ENCODE results near the gene PYGM. TPM values are rescaled to one million over a fixed set of nuclear protein-coding genes. Genes with fewer than 3 reads are reported as not detected.

The PYGM gene
- total RNA-seq, 1 experiment from 2014 or later = 1.7 TPM

DNA sequence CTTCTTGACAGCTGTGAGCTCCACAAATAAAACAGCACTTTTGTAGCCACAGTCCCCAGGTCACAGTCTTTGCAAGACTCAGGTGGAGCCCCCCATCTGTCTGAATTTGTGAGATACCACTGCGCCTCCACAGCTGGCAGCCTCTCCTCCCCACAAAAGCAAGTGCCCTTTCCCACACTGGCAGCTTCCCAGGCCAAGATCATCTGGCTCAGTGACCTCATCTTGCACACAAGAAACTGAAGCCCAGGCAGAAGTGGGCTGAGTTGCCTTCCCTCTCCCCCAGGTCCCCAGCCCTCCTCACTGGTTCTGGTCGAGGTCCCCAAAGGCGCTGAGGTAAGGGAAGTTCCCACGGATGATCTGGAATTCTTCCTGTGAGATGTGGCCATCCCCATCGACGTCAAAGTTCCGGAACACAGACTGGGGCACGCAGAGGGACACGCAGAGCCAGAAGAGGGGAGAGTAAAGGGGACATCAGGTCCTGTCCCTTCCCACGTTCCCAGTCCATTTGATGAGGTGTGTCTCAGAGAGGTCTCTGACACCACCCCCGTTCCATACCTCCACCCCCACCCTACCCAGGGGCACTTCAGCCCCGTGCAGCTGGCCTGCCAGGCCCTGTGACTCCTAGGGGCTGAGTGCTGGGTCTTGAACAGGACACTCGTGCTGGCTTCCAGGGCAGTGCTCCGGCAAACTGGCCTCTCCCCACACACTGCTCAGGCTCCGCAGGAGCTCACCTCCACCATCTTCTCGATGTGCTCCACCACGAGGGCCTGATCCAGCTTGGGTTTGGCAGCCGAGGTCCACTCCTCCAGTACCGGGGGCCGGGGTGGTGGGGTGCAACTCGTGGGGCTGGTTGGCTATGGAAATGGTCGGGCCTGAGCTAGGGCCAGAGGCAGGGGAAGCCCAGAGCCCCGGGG, 24.7 kb downstream of the PYGM start:
- intact Hi-C loops (cut with micrococcal nuclease) = no loop called here
- no peak for ATAC-seq
- POLR2A ChIA-PET = no interaction called here

DNA sequence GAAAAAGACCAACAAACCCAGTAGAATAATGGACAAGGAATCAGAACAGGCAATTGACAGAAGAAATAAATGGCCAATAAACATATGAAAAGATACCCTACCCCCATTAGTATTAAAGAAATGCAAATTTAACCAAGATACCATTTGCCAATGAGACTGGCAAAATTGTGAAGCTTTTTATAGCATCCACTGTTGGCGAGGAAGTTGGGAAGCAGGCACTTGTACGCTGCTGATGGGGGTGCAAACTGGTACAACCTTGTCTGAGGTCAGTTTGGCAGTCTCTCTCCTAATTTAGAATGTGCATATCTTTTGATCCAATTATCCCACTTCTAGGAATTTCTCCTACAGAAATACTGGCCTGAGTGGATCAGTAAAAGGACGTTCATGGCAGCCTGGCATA, 28.2 kb downstream of the PYGM start:
- Histone ChIP-seq H3K9me3 (ENCODE audit: control insufficient read depth in 1 of 2, insufficient read depth in 1 of 2, low read depth in 1 of 2, low read length in 2 of 2) (no peaks in the 10 kb centered on the region), H3K4me3 (replicated peaks in 1 of 2; ENCODE audit: low read depth in 1 of 2, low read length in 2 of 2) (no peak overlapping the region), H4K20me1 (ENCODE audit: insufficient read depth) (no peaks in the 10 kb centered on the region), H3K27ac (ENCODE audit: low read depth, low read length) (no peak overlapping the region), H2AFZ (ENCODE audit: low read depth, low read length, poor library complexity, severe bottlenecking) (no peak overlapping the region), H3K27me3 (ENCODE audit: insufficient read depth, low read length) (no peaks in the 10 kb centered on the region), H3K9me2 (ENCODE audit: insufficient read depth) (no peaks in the 10 kb centered on the region), H3K4me1 (ENCODE audit: control insufficient read depth in 1 of 2, insufficient read depth in 2 of 2, low read length in 2 of 2) (peaks cover 0 to 9% of the 10 kb centered on the region in 2 experiments; a peak in 2 of 4 replicates), H3K36me3 (ENCODE audit: control insufficient read depth in 1 of 2, insufficient read depth in 2 of 2, low read length in 2 of 2) (no peaks in the 10 kb centered on the region), H3K4me2 (ENCODE audit: low read length) (no peak overlapping the region), H3K79me2 (ENCODE audit: insufficient read depth, low read length) (no peaks in the 10 kb centered on the region), H3K9ac (ENCODE audit: low read length) (no peak overlapping the region)
- ChIA-PET POLR2A (no interaction called here), RAD21 (ENCODE audit: low non-redundant PET in 1 of 2, low total read pairs in 2 of 2, uncharacterized antibody in 2 of 2, unreplicated experiment in 2 of 2) (no interaction called here), CTCF (no interaction called here)
- DNase-seq (ENCODE audit: low read depth, low spot score) = no peak
- BruUV-seq (replicated peaks) = no TSS peak
- TF ChIP-seq POLR2AphosphoS5 (IDR thresholded peaks at IDR 0.05; ENCODE audit: low read depth, low read length) (no peak), JUND (IDR thresholded peaks at IDR 0.05) (no peak), ZFX (IDR thresholded peaks at IDR 0.05) (no peak)
- TF ChIP-seq, protein P1, sequence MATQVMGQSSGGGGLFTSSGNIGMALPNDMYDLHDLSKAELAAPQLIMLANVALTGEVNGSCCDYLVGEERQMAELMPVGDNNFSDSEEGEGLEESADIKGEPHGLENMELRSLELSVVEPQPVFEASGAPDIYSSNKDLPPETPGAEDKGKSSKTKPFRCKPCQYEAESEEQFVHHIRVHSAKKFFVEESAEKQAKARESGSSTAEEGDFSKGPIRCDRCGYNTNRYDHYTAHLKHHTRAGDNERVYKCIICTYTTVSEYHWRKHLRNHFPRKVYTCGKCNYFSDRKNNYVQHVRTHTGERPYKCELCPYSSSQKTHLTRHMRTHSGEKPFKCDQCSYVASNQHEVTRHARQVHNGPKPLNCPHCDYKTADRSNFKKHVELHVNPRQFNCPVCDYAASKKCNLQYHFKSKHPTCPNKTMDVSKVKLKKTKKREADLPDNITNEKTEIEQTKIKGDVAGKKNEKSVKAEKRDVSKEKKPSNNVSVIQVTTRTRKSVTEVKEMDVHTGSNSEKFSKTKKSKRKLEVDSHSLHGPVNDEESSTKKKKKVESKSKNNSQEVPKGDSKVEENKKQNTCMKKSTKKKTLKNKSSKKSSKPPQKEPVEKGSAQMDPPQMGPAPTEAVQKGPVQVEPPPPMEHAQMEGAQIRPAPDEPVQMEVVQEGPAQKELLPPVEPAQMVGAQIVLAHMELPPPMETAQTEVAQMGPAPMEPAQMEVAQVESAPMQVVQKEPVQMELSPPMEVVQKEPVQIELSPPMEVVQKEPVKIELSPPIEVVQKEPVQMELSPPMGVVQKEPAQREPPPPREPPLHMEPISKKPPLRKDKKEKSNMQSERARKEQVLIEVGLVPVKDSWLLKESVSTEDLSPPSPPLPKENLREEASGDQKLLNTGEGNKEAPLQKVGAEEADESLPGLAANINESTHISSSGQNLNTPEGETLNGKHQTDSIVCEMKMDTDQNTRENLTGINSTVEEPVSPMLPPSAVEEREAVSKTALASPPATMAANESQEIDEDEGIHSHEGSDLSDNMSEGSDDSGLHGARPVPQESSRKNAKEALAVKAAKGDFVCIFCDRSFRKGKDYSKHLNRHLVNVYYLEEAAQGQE (IDR thresholded peaks at IDR 0.05; ENCODE audit: low read depth) = no peak
- ATAC-seq = no peak
- intact Hi-C loops (cut with micrococcal nuclease) = no loop called here

More for the DNA sequence above, 24.7 kb downstream of the PYGM start:
- no peaks in the 10 kb centered on the region for H3K9me3 ChIP-seq (ENCODE audit: control insufficient read depth in 1 of 2, insufficient read depth in 1 of 2, low read depth in 1 of 2, low read length in 2 of 2)
- H3K9me2 ChIP-seq (ENCODE audit: insufficient read depth) = no peaks in the 10 kb centered on the region
- no peak overlapping the region for H3K27ac ChIP-seq (ENCODE audit: low read depth, low read length)
- H2AFZ ChIP-seq (ENCODE audit: low read depth, low read length, poor library complexity, severe bottlenecking) = no peak overlapping the region
- TF ChIP-seq POLR2A (IDR thresholded peaks at IDR 0.05; ENCODE audit: borderline replicate concordance, extremely low read depth, insufficient read depth, insufficient read length) (no peak), ZNF274 (IDR thresholded peaks at IDR 0.05; ENCODE audit: low read depth, low read length) (no peak), POLR2AphosphoS5 (IDR thresholded peaks at IDR 0.05; ENCODE audit: low read depth, low read length) (no peak), EZH2 (IDR thresholded peaks at IDR 0.05) (no peak), TCF7L2 (IDR thresholded peaks at IDR 0.05; ENCODE audit: borderline replicate concordance, extremely low read depth, insufficient read depth, insufficient read length) (no peak), EZH2phosphoT487 (IDR thresholded peaks at IDR 0.05; ENCODE audit: borderline replicate concordance) (no peak), ZFX (IDR thresholded peaks at IDR 0.05) (no peak), YY1 (IDR thresholded peaks at IDR 0.05; ENCODE audit: extremely low read depth, insufficient replicate concordance, low read depth, low read length) (no peak), RAD21 (IDR thresholded peaks at IDR 0.05; ENCODE audit: low read depth) (no peak)
- TF ChIP-seq, protein P2, sequence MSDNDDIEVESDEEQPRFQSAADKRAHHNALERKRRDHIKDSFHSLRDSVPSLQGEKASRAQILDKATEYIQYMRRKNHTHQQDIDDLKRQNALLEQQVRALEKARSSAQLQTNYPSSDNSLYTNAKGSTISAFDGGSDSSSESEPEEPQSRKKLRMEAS (IDR thresholded peaks at IDR 0.05) = no peak
- H3K27me3 ChIP-seq (ENCODE audit: insufficient read depth, low read length) = no peaks in the 10 kb centered on the region
- DNase-seq (ENCODE audit: low read depth, low spot score) = no peak
- peaks cover 7 to 12% of the 10 kb centered on the region in 2 experiments for H3K4me1 ChIP-seq (ENCODE audit: control insufficient read depth in 1 of 2, insufficient read depth in 2 of 2, low read length in 2 of 2)
- no peaks in the 10 kb centered on the region for H3K36me3 ChIP-seq (ENCODE audit: control insufficient read depth in 1 of 2, insufficient read depth in 2 of 2, low read length in 2 of 2)
- H3K4me2 ChIP-seq (ENCODE audit: low read length) = no peak overlapping the region
- H4K20me1 ChIP-seq (ENCODE audit: insufficient read depth) = no peaks in the 10 kb centered on the region
- no TSS peak for BruUV-seq (replicated peaks)
- no peaks in the 10 kb centered on the region for H3K79me2 ChIP-seq (ENCODE audit: insufficient read depth, low read length)
- H3K4me3 ChIP-seq (replicated peaks in 1 of 2; ENCODE audit: low read depth in 1 of 2, low read length in 2 of 2) = no peak overlapping the region
- CTCF ChIA-PET = interaction anchor here (0.5 to 1.2 kb wide), 3 partner anchors 46 to 285 kb away, joined by 3 to 9 read pairs (median 3); no protein-coding TSS in a partner anchor
- RAD21 ChIA-PET (ENCODE audit: low non-redundant PET in 1 of 2, low total read pairs in 2 of 2, uncharacterized antibody in 2 of 2, unreplicated experiment in 2 of 2) = no interaction called here
- H3K9ac ChIP-seq (ENCODE audit: low read length) = no peak overlapping the region

All from HCT116 (cell line).